ENCODE results near the gene DNAH11. TPM values are rescaled to one million over a fixed set of nuclear protein-coding genes. Genes with fewer than 3 reads are reported as not detected.

The DNAH11 gene
- total and polyA plus RNA-seq, 2 of the 8 experiments (the other 6 are each of a cell fraction or from before 2014, with no cell fraction given), result 1.8 to 4.9 TPM

GRCh38 chr7:21636694-21637093 is 93.9 kb downstream of the DNAH11 start:
- POLR2A ChIA-PET (ENCODE audit: partially characterized antibody), result no interaction called here
- TF ChIP-seq YY1 (IDR thresholded peaks at IDR 0.05; ENCODE audit: low read depth, low read length) (no peak), CHD1 (IDR thresholded peaks at IDR 0.05; ENCODE audit: low read depth, low read length) (no peak), GABPA (IDR thresholded peaks at IDR 0.05; ENCODE audit: borderline replicate concordance, insufficient read depth, low read length) (no peak), POLR2A (IDR thresholded peaks at IDR 0.05; ENCODE audit: control extremely low read depth in 1 of 2, low read depth in 2 of 2, low read length in 2 of 2) (no peak), RXRA (IDR thresholded peaks at IDR 0.05; ENCODE audit: insufficient read depth, low read depth, low read length) (no peak), TAF1 (IDR thresholded peaks at IDR 0.05; ENCODE audit: low read depth, low read length) (no peak), SUZ12 (IDR thresholded peaks at IDR 0.05; ENCODE audit: low read length) (no peak), CBX5 (IDR thresholded peaks at IDR 0.05; ENCODE audit: low read depth, low read length) (no peak), ATF2 (IDR thresholded peaks at IDR 0.05; ENCODE audit: low read length) (no peak), KDM4A (IDR thresholded peaks at IDR 0.05; ENCODE audit: low read depth, low read length, severe bottlenecking) (no peak)
- TF ChIP-seq, protein P1, sequence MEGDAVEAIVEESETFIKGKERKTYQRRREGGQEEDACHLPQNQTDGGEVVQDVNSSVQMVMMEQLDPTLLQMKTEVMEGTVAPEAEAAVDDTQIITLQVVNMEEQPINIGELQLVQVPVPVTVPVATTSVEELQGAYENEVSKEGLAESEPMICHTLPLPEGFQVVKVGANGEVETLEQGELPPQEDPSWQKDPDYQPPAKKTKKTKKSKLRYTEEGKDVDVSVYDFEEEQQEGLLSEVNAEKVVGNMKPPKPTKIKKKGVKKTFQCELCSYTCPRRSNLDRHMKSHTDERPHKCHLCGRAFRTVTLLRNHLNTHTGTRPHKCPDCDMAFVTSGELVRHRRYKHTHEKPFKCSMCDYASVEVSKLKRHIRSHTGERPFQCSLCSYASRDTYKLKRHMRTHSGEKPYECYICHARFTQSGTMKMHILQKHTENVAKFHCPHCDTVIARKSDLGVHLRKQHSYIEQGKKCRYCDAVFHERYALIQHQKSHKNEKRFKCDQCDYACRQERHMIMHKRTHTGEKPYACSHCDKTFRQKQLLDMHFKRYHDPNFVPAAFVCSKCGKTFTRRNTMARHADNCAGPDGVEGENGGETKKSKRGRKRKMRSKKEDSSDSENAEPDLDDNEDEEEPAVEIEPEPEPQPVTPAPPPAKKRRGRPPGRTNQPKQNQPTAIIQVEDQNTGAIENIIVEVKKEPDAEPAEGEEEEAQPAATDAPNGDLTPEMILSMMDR (IDR thresholded peaks at IDR 0.05; ENCODE audit: control extremely low read depth in 1 of 3, insufficient read depth in 1 of 3, low read depth in 1 of 3, low read length in 3 of 3), result no peak

More at GRCh38 chr7:21636694-21637093, 93.9 kb downstream of the DNAH11 start:
- H3K23ac ChIP-seq (ENCODE audit: insufficient read length), result no peak overlapping the region
- no peak overlapping the region for H3K4ac ChIP-seq (replicated peaks; ENCODE audit: insufficient read length, low read depth, low read length)
- no peak overlapping the region for H3K56ac ChIP-seq (replicated peaks; ENCODE audit: insufficient read length, low read depth, low read length)
- no peaks in the 10 kb centered on the region for H4K20me1 ChIP-seq (replicated peaks in 1 of 2; ENCODE audit: control insufficient read depth in 1 of 2, insufficient read depth in 2 of 2, low read length in 2 of 2)
- no peaks in the 10 kb centered on the region for H3K79me2 ChIP-seq (ENCODE audit: control insufficient read depth in 1 of 2, insufficient read depth in 2 of 2, low read length in 2 of 2)
- H3K18ac ChIP-seq (ENCODE audit: extremely low read depth, low read length), result no peak overlapping the region
- no peak overlapping the region for H2BK5ac ChIP-seq (ENCODE audit: low read depth, low read length)
- no peaks in the 10 kb centered on the region for H3K27me3 ChIP-seq (replicated peaks in 1 of 4; ENCODE audit: control insufficient read depth in 3 of 4, extremely low read depth in 1 of 4, insufficient read depth in 3 of 4, low read length in 3 of 4)
- no peak overlapping the region for H2BK120ac ChIP-seq (replicated peaks; ENCODE audit: low read depth, low read length)
- no peak overlapping the region for H3K14ac ChIP-seq (ENCODE audit: insufficient read length)
- H3K79me1 ChIP-seq (ENCODE audit: low read depth, low read length), result no peaks in the 10 kb centered on the region
- H4K8ac ChIP-seq (ENCODE audit: extremely low read depth, insufficient read depth, low read length), result no peak overlapping the region
- H4K5ac ChIP-seq (ENCODE audit: insufficient read length, low read depth, low read length), result no peak overlapping the region
- H2BK12ac ChIP-seq (ENCODE audit: low read depth, low read length), result no peak overlapping the region
- peaks cover 0 to 3% (median 0%) of the 10 kb centered on the region in 4 experiments; a peak in 1 of 7 replicates for H3K4me1 ChIP-seq (replicated peaks in 1 of 4; ENCODE audit: control insufficient read depth in 3 of 4, insufficient read depth in 4 of 4, low read length in 3 of 4)
- H3K36me3 ChIP-seq (ENCODE audit: control insufficient read depth in 2 of 4, insufficient read depth in 4 of 4, low read length in 3 of 4), result no peaks in the 10 kb centered on the region; a peak in 1 of 8 replicates
- H4K91ac ChIP-seq (replicated peaks; ENCODE audit: insufficient read length, low read length), result no peak overlapping the region
- CTCF ChIA-PET (ENCODE audit: partially characterized antibody), result interaction anchor here (1.3 kb wide), 2 partner anchors 85 to 131 kb away, joined by 3 to 4 read pairs; no protein-coding TSS in a partner anchor
- H2BK15ac ChIP-seq (ENCODE audit: low read length), result no peak overlapping the region
- no peak overlapping the region for H2AFZ ChIP-seq (ENCODE audit: low read length)
- no peak overlapping the region for H2AK5ac ChIP-seq (ENCODE audit: low read depth, low read length)
- no peak overlapping the region for H3K4me3 ChIP-seq (ENCODE audit: extremely low read depth in 1 of 4, insufficient read depth in 2 of 4, low read depth in 3 of 4, low read length in 4 of 4)
- H3K27ac ChIP-seq (ENCODE audit: low read depth, low read length), result no peak overlapping the region
- 78% methylated on average over 4 of the region's 4 CpGs; no CpG with 5 or more reads in 1 of the 2 experiments for WGBS, 2 experiments (ENCODE audit: extremely low coverage in 1 of 2, insufficient coverage in 1 of 2, insufficient read length in 1 of 2, insufficient replicate concordance in 2 of 2, low coverage in 1 of 2, low lambda C conversion rate in 2 of 2, missing lambda C conversion rate in 1 of 2)
- H3K9me3 ChIP-seq (ENCODE audit: insufficient read depth in 2 of 2, low read depth in 1 of 2, low read length in 1 of 2), result no peaks in the 10 kb centered on the region
- no peak for DNase-seq (ENCODE audit: low read depth in 1 of 2, low spot score in 2 of 2)
- H3K9ac ChIP-seq (replicated peaks in 1 of 4; ENCODE audit: extremely low read depth in 1 of 4, low read depth in 3 of 4, low read length in 3 of 4), result no peak overlapping the region
- no peaks in the 10 kb centered on the region for H3K23me2 ChIP-seq (ENCODE audit: low read depth, low read length)
- no peak for FAIRE-seq
- H3K4me2 ChIP-seq (ENCODE audit: insufficient read depth in 1 of 2, low read depth in 2 of 2, low read length in 2 of 2), result no peak overlapping the region
- no peak overlapping the region for H2BK20ac ChIP-seq (ENCODE audit: low read length)
